WTC11 (cell line): Measurements from ENCODE around the gene KNDC1. TPM values are rescaled to one million over a fixed set of nuclear protein-coding genes. Genes with fewer than 3 reads are reported as not detected.

Experiments used
- ATAC-seq: fragments of 200-7000 bp; cut with Tn5 transposase; 2 replicates; pipeline ENCODE4 v1.10.0; 2021; ENCODE audit warnings: mild to moderate bottlenecking, moderate library complexity
- CTCF ChIA-PET: fragments of 300-600 bp; sonication (Branson Sonifier 250); formaldehyde crosslinking; loops from one replicate; lab custom pipeline; 2021; ENCODE audit warnings: antibody characterized with exemption; lab: Charles Lee
- POLR2A ChIA-PET: fragments of 350-600 bp; sonication (Branson Sonifier 250); formaldehyde crosslinking; loops from one replicate; lab custom pipeline; 2021; ENCODE audit warnings: antibody characterized with exemption; lab: Charles Lee
- DNase-seq: peaks from one replicate; pipeline ENCODE4 v3.0.0; 2021; ENCODE audit warnings: low spot score
- H3K27ac Mint-ChIP-seq: 2 replicates; pipeline ENCODE4 v1.8.0; 2021; ENCODE audit warnings: mixed read lengths
- H3K27me3 Mint-ChIP-seq: 2 replicates; pipeline ENCODE4 v1.8.0; 2021; ENCODE audit warnings: low read depth, mild to moderate bottlenecking, moderate library complexity, mixed read lengths
- H3K36me3 Mint-ChIP-seq: 2 replicates; pipeline ENCODE4 v1.8.0; 2021; ENCODE audit warnings: mixed read lengths
- H3K4me1 Mint-ChIP-seq: 2 replicates; pipeline ENCODE4 v1.8.0; 2022; ENCODE audit warnings: mixed read lengths
- H3K4me3 Mint-ChIP-seq: 2 replicates; pipeline ENCODE4 v1.8.0; 2021; ENCODE audit warnings: mild to moderate bottlenecking, moderate library complexity, mixed read lengths
- H3K9me3 Mint-ChIP-seq: 2 replicates; pipeline ENCODE4 v1.8.0; 2021; ENCODE audit warnings: mixed read lengths
- GRHL2 ChIP-seq: fragments of 250-450 bp; sonication (Bioruptor Pico); IDR thresholded peaks from 2 replicates; pipeline ENCODE4 v1.8.0; 2022; ENCODE audit warnings: mild to moderate bottlenecking, moderate library complexity; ENCODE audit not compliant: insufficient replicate concordance, severe bottlenecking
- JAZF1 ChIP-seq: fragments of 250-450 bp; sonication (Bioruptor Pico); IDR thresholded peaks from 2 replicates; pipeline ENCODE4 v1.9.0; 2021; ENCODE audit warnings: moderate library complexity, mild to moderate bottlenecking, inconsistent platforms
- NFATC4 ChIP-seq: fragments of 250-450 bp; sonication (Bioruptor Pico); IDR thresholded peaks from 2 replicates; pipeline ENCODE4 v1.9.0; 2021; ENCODE audit warnings: mild to moderate bottlenecking
- NFYB ChIP-seq: sonication (generic); formaldehyde crosslinking; conservative IDR thresholded peaks from 2 replicates; pipeline ENCODE4 v1.8.0; 2022; ENCODE audit warnings: low read depth, missing genetic modification reagents
- SOX15 ChIP-seq: fragments of 250-450 bp; sonication (Bioruptor Pico); IDR thresholded peaks from 2 replicates; pipeline ENCODE4 v1.9.0; 2021; ENCODE audit warnings: mild to moderate bottlenecking
- TCF7 ChIP-seq: sonication (generic); formaldehyde crosslinking; IDR thresholded peaks from 2 replicates; pipeline ENCODE4 v1.8.0; 2022; ENCODE audit warnings: mild to moderate bottlenecking, low read depth, missing genetic modification reagents, moderate library complexity
- ZNF263 ChIP-seq: sonication (generic); formaldehyde crosslinking; IDR thresholded peaks from 2 replicates; pipeline ENCODE4 v1.8.1; 2022; ENCODE audit warnings: low read depth, mild to moderate bottlenecking, moderate library complexity, missing genetic modification reagents
- ZNF317 ChIP-seq: sonication (generic); formaldehyde crosslinking; IDR thresholded peaks from 2 replicates; pipeline ENCODE4 v1.8.1; 2023; ENCODE audit warnings: low read depth, mild to moderate bottlenecking, moderate library complexity, missing genetic modification reagents, borderline replicate concordance
- total RNA-seq: library from RNA; stranded (reverse); gene quantifications from 3 replicates; pipeline ENCODE4 v1.2.3, GENCODE V29; 2021
- TF ChIP-seq, protein P1 (sequence below): sonication (generic); formaldehyde crosslinking; IDR thresholded peaks from 2 replicates; pipeline ENCODE4 v1.8.0; 2022; ENCODE audit warnings: missing genetic modification reagents
- TF ChIP-seq, protein P2 (sequence below): sonication (generic); formaldehyde crosslinking; IDR thresholded peaks from 2 replicates; pipeline ENCODE4 v1.8.0; 2023; ENCODE audit warnings: missing genetic modification reagents, mild to moderate bottlenecking, borderline replicate concordance
- TF ChIP-seq, protein P3 (sequence below): sonication (generic); formaldehyde crosslinking; IDR thresholded peaks from 2 replicates; pipeline ENCODE4 v1.8.0; 2023; ENCODE audit warnings: missing genetic modification reagents
- TF ChIP-seq, protein P4 (sequence below): sonication (generic); formaldehyde crosslinking; IDR thresholded peaks from 2 replicates; pipeline ENCODE4 v1.8.1; 2023; ENCODE audit warnings: mild to moderate bottlenecking, missing genetic modification reagents, moderate library complexity
- TF ChIP-seq, protein P5 (sequence below): fragments of 250-450 bp; sonication (Bioruptor Pico); IDR thresholded peaks from 2 replicates; pipeline ENCODE4 v1.8.0; 2021; ENCODE audit warnings: mild to moderate bottlenecking
- TF ChIP-seq, protein P6 (sequence below): sonication (generic); formaldehyde crosslinking; IDR thresholded peaks from 2 replicates; pipeline ENCODE4 v1.8.1; 2023; ENCODE audit warnings: mild to moderate bottlenecking, missing genetic modification reagents, moderate library complexity
- TF ChIP-seq, protein P7 (sequence below): sonication (generic); formaldehyde crosslinking; IDR thresholded peaks from 2 replicates; pipeline ENCODE4 v1.8.1; 2023; ENCODE audit warnings: mild to moderate bottlenecking, missing genetic modification reagents
- TF ChIP-seq, protein P8 (sequence below): sonication (generic); formaldehyde crosslinking; IDR thresholded peaks from 2 replicates; pipeline ENCODE4 v1.8.1; 2023; ENCODE audit warnings: mild to moderate bottlenecking, missing genetic modification reagents
- TF ChIP-seq, protein P9 (sequence below): sonication (generic); formaldehyde crosslinking; IDR thresholded peaks from 2 replicates; pipeline ENCODE4 v1.8.0; 2022; ENCODE audit warnings: mild to moderate bottlenecking, missing genetic modification reagents

Gene KNDC1
- total RNA-seq, 1 experiment from 2014 or later = 26.6 TPM

DNA sequence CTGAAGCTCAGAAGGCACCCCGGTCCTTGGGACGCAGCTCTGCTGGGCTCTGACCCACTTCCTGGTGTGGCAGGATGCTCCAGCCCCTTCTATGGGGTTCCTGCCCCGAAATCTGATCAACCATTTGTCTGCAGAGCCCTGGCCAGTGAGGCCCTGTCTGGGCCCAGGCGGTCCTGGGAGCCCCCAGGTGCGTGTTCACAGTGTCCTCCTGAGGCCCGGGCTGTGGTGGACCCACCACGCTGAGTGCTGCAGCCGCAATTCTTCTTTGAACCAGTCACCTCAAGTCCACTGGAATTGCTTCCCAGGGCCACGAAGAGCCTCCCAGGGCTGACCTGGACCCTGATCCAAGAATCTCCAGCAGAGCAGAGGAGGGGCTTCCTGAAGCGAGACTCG, 19.1 kb downstream of the KNDC1 start (continued):
- TF ChIP-seq, protein P1, sequence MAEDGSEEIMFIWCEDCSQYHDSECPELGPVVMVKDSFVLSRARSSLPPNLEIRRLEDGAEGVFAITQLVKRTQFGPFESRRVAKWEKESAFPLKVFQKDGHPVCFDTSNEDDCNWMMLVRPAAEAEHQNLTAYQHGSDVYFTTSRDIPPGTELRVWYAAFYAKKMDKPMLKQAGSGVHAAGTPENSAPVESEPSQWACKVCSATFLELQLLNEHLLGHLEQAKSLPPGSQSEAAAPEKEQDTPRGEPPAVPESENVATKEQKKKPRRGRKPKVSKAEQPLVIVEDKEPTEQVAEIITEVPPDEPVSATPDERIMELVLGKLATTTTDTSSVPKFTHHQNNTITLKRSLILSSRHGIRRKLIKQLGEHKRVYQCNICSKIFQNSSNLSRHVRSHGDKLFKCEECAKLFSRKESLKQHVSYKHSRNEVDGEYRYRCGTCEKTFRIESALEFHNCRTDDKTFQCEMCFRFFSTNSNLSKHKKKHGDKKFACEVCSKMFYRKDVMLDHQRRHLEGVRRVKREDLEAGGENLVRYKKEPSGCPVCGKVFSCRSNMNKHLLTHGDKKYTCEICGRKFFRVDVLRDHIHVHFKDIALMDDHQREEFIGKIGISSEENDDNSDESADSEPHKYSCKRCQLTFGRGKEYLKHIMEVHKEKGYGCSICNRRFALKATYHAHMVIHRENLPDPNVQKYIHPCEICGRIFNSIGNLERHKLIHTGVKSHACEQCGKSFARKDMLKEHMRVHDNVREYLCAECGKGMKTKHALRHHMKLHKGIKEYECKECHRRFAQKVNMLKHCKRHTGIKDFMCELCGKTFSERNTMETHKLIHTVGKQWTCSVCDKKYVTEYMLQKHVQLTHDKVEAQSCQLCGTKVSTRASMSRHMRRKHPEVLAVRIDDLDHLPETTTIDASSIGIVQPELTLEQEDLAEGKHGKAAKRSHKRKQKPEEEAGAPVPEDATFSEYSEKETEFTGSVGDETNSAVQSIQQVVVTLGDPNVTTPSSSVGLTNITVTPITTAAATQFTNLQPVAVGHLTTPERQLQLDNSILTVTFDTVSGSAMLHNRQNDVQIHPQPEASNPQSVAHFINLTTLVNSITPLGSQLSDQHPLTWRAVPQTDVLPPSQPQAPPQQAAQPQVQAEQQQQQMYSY = no peak
- TF ChIP-seq, protein P2, sequence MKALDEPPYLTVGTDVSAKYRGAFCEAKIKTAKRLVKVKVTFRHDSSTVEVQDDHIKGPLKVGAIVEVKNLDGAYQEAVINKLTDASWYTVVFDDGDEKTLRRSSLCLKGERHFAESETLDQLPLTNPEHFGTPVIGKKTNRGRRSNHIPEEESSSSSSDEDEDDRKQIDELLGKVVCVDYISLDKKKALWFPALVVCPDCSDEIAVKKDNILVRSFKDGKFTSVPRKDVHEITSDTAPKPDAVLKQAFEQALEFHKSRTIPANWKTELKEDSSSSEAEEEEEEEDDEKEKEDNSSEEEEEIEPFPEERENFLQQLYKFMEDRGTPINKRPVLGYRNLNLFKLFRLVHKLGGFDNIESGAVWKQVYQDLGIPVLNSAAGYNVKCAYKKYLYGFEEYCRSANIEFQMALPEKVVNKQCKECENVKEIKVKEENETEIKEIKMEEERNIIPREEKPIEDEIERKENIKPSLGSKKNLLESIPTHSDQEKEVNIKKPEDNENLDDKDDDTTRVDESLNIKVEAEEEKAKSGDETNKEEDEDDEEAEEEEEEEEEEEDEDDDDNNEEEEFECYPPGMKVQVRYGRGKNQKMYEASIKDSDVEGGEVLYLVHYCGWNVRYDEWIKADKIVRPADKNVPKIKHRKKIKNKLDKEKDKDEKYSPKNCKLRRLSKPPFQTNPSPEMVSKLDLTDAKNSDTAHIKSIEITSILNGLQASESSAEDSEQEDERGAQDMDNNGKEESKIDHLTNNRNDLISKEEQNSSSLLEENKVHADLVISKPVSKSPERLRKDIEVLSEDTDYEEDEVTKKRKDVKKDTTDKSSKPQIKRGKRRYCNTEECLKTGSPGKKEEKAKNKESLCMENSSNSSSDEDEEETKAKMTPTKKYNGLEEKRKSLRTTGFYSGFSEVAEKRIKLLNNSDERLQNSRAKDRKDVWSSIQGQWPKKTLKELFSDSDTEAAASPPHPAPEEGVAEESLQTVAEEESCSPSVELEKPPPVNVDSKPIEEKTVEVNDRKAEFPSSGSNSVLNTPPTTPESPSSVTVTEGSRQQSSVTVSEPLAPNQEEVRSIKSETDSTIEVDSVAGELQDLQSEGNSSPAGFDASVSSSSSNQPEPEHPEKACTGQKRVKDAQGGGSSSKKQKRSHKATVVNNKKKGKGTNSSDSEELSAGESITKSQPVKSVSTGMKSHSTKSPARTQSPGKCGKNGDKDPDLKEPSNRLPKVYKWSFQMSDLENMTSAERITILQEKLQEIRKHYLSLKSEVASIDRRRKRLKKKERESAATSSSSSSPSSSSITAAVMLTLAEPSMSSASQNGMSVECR (CRISPR knock-in tag) = no peak
- TF ChIP-seq, all 79 proteins: peak for 0

DNA sequence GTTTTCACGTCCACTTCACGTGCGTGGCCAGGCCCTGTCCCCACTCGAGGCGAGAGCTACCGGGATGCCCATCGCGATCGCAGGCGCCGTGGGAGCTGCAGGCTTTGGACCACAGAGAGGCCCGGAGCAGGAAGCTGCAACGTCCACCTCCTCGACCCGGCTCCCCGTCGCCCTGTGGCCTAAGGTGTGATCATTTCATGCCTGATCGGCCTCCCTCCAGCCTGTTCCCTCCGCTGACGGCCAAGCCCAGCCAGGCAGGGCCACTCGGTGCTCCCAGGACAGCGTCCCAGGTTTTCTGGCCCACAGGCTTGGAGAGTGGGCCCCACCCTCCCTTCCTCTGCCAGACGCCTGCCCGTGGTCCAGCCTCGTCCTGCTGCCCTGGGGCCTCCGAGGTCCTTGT, 19.6 kb downstream of the KNDC1 start:
- CTCF ChIA-PET = no interaction called here
- DNase-seq = no peak
- H3K4me3 Mint-ChIP-seq = no peak overlapping the region
- TF ChIP-seq, protein P3, sequence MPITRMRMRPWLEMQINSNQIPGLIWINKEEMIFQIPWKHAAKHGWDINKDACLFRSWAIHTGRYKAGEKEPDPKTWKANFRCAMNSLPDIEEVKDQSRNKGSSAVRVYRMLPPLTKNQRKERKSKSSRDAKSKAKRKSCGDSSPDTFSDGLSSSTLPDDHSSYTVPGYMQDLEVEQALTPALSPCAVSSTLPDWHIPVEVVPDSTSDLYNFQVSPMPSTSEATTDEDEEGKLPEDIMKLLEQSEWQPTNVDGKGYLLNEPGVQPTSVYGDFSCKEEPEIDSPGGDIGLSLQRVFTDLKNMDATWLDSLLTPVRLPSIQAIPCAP (CRISPR knock-in tag) = no peak
- TF ChIP-seq, protein P4, sequence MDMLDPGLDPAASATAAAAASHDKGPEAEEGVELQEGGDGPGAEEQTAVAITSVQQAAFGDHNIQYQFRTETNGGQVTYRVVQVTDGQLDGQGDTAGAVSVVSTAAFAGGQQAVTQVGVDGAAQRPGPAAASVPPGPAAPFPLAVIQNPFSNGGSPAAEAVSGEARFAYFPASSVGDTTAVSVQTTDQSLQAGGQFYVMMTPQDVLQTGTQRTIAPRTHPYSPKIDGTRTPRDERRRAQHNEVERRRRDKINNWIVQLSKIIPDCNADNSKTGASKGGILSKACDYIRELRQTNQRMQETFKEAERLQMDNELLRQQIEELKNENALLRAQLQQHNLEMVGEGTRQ (CRISPR knock-in tag) = no peak
- TF ChIP-seq ZNF317 (CRISPR knock-in tag) (no peak), GRHL2 (CRISPR knock-in tag) (no peak), SOX15 (CRISPR knock-in tag) (no peak), TCF7 (CRISPR knock-in tag) (no peak), NFYB (no peak), NFATC4 (no peak), ZNF263 (CRISPR knock-in tag) (no peak), JAZF1 (no peak)
- TF ChIP-seq, protein P5, sequence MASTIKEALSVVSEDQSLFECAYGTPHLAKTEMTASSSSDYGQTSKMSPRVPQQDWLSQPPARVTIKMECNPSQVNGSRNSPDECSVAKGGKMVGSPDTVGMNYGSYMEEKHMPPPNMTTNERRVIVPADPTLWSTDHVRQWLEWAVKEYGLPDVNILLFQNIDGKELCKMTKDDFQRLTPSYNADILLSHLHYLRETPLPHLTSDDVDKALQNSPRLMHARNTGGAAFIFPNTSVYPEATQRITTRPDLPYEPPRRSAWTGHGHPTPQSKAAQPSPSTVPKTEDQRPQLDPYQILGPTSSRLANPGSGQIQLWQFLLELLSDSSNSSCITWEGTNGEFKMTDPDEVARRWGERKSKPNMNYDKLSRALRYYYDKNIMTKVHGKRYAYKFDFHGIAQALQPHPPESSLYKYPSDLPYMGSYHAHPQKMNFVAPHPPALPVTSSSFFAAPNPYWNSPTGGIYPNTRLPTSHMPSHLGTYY (CRISPR knock-in tag) = no peak
- TF ChIP-seq, protein P6, sequence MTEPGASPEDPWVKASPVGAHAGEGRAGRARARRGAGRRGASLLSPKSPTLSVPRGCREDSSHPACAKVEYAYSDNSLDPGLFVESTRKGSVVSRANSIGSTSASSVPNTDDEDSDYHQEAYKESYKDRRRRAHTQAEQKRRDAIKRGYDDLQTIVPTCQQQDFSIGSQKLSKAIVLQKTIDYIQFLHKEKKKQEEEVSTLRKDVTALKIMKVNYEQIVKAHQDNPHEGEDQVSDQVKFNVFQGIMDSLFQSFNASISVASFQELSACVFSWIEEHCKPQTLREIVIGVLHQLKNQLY (CRISPR knock-in tag) = no peak
- TF ChIP-seq, protein P7, sequence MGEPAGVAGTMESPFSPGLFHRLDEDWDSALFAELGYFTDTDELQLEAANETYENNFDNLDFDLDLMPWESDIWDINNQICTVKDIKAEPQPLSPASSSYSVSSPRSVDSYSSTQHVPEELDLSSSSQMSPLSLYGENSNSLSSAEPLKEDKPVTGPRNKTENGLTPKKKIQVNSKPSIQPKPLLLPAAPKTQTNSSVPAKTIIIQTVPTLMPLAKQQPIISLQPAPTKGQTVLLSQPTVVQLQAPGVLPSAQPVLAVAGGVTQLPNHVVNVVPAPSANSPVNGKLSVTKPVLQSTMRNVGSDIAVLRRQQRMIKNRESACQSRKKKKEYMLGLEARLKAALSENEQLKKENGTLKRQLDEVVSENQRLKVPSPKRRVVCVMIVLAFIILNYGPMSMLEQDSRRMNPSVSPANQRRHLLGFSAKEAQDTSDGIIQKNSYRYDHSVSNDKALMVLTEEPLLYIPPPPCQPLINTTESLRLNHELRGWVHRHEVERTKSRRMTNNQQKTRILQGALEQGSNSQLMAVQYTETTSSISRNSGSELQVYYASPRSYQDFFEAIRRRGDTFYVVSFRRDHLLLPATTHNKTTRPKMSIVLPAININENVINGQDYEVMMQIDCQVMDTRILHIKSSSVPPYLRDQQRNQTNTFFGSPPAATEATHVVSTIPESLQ (CRISPR knock-in tag) = no peak
- TF ChIP-seq, protein P8, sequence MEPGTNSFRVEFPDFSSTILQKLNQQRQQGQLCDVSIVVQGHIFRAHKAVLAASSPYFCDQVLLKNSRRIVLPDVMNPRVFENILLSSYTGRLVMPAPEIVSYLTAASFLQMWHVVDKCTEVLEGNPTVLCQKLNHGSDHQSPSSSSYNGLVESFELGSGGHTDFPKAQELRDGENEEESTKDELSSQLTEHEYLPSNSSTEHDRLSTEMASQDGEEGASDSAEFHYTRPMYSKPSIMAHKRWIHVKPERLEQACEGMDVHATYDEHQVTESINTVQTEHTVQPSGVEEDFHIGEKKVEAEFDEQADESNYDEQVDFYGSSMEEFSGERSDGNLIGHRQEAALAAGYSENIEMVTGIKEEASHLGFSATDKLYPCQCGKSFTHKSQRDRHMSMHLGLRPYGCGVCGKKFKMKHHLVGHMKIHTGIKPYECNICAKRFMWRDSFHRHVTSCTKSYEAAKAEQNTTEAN (CRISPR knock-in tag) = no peak
- TF ChIP-seq, protein P9, sequence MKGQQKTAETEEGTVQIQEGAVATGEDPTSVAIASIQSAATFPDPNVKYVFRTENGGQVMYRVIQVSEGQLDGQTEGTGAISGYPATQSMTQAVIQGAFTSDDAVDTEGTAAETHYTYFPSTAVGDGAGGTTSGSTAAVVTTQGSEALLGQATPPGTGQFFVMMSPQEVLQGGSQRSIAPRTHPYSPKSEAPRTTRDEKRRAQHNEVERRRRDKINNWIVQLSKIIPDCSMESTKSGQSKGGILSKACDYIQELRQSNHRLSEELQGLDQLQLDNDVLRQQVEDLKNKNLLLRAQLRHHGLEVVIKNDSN (CRISPR knock-in tag) = no peak
- TF ChIP-seq, all 79 proteins: peak for 0
- H3K36me3 Mint-ChIP-seq = peaks cover 28% of the 10 kb centered on the region
- ATAC-seq = no peak
- H3K27ac Mint-ChIP-seq = no peak overlapping the region
- POLR2A ChIA-PET = no interaction called here
- H3K9me3 Mint-ChIP-seq = peaks cover 41% of the 10 kb centered on the region
- no peaks in the 10 kb centered on the region for H3K4me1 Mint-ChIP-seq
- H3K27me3 Mint-ChIP-seq = no peaks in the 10 kb centered on the region; the same call in 1 of the 2 replicates
